T-helper 9 cell (primary cell): Measurements from ENCODE around the gene RECQL.
"Not testable (repeated sequence)": the region's sequence is repeated elsewhere in the genome, so short reads cannot be mapped to it uniquely, and the experiment has no call there.

Experiments
- DNase-seq: peaks from one replicate; pipeline ENCODE4 v3.0.0-alpha.2; 2020

Gene RECQL

DNA sequence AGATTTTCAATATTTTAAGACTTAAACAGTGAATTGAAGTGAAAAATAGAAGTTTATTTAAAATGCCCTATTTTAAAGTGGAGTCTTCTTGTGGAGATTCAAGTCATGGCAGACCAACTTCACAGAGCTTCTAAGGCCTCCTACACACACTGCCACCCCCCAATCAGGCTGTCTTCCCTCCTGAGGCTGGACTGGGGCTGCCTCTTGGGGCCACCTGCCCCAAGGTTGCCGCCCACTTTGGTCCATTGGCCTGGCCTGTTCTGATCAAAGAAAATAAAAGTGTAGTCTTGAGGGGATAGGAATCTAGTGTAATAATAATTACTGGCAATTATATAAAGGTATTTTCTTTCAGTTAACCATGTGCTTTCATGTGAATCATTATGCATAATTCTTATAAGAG lies 1.4 kb upstream of the RECQL start:
- DNase-seq, result no peak

- DNase-seq, result no peak
These were observed 695 bp upstream of the RECQL start for GRCh38 chr12:21502164-21502496.

- DNase-seq, result no peak
These were observed 613 bp downstream of the RECQL start for GRCh38 chr12:21500786-21501257.

- no peak for DNase-seq
These were observed 1.7 kb downstream of the RECQL start for GRCh38 chr12:21499765-21500164.

DNA sequence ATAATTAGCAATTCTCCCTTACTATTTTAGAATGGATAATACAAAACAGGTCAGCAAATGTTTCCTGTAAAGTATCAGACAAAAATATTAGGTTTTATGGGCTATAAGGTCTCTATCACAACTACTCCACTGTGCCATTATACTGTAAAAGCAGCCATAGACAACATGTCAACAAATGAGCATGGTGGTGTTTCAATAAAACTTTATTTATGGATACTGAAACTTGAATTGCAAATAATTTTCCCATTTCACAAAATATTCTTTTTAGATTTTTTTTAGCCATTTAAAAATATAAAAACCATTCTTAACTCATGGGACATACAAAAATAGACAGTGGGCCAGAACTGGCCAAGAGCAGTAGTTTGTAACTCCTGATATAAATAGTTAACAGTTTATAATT lies 15.4 kb downstream of the RECQL start:
- DNase-seq, result no peak

- no peak for DNase-seq
These were observed 17.9 kb downstream of the RECQL start for GRCh38 chr12:21483531-21483930.

GRCh38 chr12:21478756-21479455 lies 22.5 kb downstream of the RECQL start:
- no peak for DNase-seq

DNA sequence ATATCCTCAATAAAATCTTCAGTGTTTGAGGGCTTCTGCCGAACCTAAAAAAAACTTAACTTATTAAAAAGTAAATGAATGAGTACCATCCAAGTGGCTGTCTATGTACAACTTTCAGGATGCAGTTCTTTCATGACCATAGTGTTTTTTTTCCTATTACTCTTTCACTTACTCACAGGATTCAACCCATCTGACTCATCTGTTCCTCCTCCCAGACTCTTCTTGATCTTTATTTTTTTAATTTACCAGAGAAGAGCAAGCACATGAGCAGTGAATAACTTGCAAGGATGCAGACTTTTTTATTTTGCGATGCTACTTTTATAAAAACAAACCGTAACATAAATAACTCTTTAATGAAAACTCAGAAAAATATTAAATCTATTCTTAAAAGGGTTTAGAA lies 24.5 kb downstream of the RECQL start:
- no peak for DNase-seq

- no peak for DNase-seq
These were observed 25.9 kb downstream of the RECQL start for GRCh38 chr12:21475552-21475951.

DNA sequence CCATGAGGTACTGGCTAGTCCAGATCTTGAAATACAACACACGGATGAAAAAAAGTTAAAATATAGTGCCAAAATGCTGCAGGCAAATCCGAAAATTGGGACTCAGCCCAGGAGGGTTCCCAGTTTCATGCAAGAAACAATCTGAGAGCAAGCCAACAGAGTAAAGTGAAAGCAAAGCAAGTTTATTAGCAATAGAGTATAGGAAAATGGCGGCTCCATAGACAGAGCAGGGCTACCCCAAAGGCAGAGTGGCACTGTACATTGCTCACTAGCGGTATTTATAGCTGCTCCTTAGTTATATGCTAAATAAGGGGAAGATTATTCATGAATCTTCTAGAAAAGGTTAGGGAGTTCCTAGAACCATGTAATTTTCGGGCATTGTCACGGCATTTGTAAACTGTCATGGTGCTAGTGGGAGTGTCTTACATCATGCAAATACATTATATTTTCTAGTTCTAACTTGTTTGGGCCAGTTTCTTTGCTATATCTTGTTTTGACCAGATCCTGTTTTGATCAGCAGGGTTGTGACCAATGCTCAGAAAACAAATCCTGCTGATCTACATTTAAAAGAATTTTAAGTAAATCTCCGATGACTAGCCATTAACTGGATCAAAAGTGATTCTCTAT lies 29.1 kb downstream of the RECQL start:
- DNase-seq, result no peak

- no peak for DNase-seq
These were observed 30.1 kb downstream of the RECQL start for GRCh38 chr12:21471294-21471693.

- DNase-seq, result not testable (repeated sequence)
These were observed 34.1 kb downstream of the RECQL start for GRCh38 chr12:21467334-21467733.

DNA sequence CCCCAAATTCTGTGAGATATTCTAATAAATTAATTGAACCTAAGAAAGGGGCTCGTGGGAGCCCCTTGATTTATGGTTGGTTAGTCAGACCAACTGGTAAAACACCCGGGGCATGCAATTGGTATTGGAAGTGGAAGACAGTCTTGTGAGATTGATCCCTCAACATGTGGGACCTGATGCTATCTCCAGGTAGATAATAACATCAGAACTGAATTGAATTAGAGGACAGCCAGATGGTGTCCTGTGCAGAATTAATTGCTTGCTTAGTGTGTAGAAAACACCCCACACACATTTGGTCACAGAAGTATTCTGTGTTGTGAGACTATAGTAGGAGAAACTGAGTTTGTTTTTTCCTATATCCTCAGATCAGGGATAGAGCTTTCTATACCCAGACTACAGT lies 42.0 kb downstream of the RECQL start:
- no peak for DNase-seq

- no peak for DNase-seq
These were observed 45.1 kb downstream of the RECQL start for GRCh38 chr12:21456291-21456780.

DNA sequence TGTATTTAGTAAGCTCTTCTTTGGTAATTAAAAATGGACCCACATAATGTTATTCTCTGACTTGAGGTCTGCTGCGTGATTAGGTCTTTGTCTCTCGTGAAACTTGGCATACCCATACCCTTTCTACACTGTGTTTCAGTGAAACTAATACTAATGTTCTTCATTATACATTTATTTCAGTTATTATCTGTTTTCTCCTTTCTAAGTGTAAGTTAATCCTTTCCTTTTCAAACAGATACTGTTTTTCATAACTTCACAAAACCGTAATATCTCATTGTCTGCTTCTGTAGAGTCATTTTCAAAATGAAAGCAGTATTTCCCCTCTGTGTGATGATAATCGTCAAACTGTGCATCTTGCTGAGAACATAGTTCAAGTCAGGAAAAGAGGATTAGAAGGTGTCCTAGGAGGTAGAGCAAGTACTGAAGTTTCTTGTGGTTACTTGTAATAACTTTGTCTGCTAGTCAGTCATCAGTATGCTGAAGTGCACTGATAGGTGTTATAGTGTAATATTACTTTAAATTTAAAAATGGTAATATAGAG lies 48.1 kb downstream of the RECQL start:
- DNase-seq, result no peak

GRCh38 chr12:21451529-21451928 lies 49.9 kb downstream of the RECQL start:
- no peak for DNase-seq

DNA sequence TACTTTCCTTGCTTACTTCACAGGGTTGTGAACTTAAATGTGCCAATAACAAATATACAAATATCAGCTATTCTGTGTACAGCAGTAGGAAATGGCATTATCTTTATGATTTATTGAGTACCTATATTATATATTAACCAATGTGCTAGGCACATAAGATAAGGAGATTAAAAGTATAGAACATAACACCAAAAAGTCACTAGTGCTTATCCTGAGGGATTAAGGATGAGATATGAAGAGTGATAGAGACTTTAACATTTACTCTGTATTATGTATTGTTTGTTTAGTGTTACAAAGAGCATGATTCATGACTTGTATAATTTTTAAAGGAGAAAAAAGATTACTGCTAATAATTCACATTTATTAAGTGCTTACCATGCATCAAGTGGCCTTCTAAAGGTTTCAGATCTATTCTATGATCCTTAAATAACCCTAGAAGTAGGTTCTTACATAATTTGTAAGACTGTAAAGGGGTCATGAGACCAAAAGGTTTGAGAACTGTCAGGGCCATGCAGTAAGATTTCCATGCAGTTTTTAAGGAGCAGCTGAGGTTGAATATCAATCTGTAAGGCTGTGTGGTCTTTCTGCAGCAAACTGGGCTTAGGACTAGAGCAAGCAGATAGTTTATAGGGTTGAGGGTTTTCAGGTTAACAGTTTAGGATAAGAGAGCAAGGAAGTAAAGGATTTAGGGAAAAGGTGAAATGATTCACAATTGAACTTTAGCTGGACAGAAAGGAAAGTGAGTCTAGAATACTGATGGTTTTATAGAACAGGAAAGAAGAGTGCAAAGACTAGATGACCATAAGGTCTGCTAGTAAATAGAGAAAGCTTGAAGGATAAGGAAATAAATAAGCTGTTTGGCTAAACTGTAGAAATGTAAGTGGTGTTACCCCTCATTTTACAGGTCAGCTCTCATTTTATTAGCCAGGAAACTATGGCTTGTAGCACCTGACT lies 57.0 kb downstream of the RECQL start:
- no peak for DNase-seq

- DNase-seq, result no peak
These were observed 62.1 kb downstream of the RECQL start for GRCh38 chr12:21439347-21439746.

GRCh38 chr12:21438643-21439042 lies 62.8 kb downstream of the RECQL start:
- no peak for DNase-seq

DNA sequence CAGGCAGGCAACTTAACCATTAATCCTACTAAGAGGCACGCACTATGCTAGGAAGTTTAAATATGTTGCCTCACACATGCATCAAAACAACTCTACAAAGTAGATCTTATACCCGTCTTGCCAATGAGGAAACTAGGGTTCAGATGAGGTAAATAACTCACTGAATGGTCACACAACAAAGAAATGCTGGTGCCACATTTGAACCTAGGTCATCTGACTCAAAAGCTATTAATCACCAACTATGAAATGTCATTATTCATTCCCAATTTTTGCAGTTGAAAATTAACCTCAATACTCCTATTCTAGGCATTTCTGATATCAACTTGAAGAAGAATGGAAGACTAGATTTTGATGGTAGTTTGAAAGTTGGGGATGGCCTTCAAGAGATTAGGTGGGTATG lies 66.7 kb downstream of the RECQL start:
- no peak for DNase-seq

GRCh38 chr12:21433525-21433924 lies 67.9 kb downstream of the RECQL start:
- DNase-seq, result no peak

- no peak for DNase-seq
These were observed 71.4 kb downstream of the RECQL start for GRCh38 chr12:21429994-21430393.

DNA sequence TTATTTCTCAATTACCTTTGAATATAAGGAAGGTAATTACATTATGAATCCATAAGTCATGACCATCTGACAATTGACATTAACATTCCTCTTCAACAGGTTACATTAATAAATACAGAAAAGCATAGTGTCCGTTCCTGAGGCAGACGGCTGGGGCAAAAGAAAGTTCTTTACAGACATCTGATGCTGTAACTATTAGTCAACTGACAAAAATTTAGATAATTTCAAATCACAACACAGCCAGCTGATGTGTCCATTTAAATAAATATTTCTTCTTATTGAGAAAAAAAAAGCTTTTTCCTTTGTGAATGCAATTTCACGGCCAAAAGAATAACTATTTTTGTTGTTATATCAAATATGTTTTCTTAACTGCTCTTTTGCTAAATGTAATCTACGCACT lies 73.2 kb downstream of the RECQL start:
- DNase-seq, result no peak
